G401 (cell line): ENCODE data around the gene CEP83. TPM values are rescaled to one million over a fixed set of nuclear protein-coding genes. Genes with fewer than 3 reads are reported as not detected.

Experiments
- DNase-seq: peaks from one replicate; pipeline ENCODE4 v3.0.0-alpha.2; 2015; ENCODE audit warnings: low spot score
- in situ Hi-C: cut with HindIII; loops from 2 replicates; pipeline ENCODE4 v1.10.0; 2016; ENCODE audit warnings: low sequenced_read_pairs, mixed read lengths
- total RNA-seq: library from RNA; depleted of rRNA; stranded (reverse); fragments of >200 nt; shearing (Covaris generic); gene quantifications from 2 replicates; pipeline ENCODE4 v1.2.3, GENCODE V29; 2014

CEP83 gene
- total RNA-seq, 1 experiment from 2014 or later = 16.1 TPM

- in situ Hi-C loops = no loop called here
- DNase-seq = no peak
These were observed 174.8 kb downstream of the CEP83 start for GRCh38 chr12:94284859-94285258.

GRCh38 chr12:94284046-94284445 is 175.6 kb downstream of the CEP83 start:
- in situ Hi-C loops = no loop called here
- no peak for DNase-seq

DNA sequence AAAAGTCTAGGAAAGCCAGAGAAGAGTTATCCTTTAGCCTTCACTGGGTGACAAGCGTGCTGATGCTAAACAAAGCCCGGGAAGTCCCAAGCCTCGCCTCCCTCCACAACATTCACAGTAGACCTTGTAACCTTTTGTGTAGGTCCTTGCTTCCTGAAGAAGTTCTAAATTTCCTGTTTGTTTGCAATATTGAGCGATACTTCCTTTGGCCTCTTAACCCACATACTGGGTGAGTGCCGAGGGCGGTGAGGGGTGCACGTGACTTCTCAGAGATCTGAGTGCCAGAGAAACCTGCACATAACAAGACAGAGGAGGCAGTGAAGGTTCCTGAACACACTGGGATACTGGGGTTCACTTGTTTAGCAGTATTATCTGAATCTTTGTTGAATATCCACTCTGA is 177.0 kb downstream of the CEP83 start:
- in situ Hi-C loops = no loop called here
- DNase-seq = no peak

DNA sequence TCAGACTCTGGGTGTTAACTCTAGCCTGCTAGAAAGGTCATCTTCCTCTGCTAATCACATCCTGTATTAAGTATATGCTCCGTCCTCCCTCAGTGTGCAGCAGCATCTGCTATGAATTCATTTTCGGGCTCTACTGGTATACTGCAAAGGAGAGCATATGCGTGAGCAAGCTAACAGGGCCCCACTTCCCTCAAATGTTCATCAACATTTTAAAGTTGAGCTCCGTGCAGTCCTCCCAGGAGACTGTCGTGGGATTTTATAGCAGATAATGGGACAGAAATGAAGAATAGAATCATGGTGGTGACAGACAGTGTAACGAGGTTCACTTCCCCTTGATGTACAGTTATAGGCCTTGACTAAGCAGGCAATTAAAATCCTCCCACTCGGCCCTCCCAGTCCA is 179.6 kb downstream of the CEP83 start:
- DNase-seq = no peak
- in situ Hi-C loops = no loop called here

DNA sequence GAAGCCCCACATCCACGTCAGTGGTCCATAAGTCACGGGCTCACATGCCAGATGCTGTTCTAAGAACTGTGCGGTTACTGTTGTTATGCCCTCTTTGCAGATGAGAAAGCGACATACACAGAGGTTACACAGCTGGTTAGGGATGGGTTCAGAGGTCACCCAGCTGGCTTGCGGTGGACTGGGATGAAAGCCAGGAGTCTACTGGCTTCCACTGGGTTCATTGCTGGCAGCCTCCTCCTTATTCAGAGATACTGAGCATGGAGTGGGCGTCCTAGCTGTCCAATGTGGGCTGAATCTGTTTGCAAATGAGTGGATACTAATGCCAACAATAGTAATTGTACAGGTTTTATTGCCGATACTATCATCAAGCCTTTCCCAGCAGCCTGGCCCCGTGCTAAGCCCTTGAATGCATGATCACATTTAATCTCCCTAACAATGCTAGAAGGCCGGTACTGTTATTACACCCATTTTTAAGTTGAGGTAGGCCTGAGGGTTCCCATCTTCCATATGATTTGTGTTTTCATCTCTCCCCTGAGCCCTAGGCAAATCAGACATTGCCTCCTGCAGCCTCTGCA is 182.2 kb downstream of the CEP83 start:
- in situ Hi-C loops = no loop called here
- no peak for DNase-seq

- in situ Hi-C loops = no loop called here
- no peak for DNase-seq
These were observed 182.9 kb downstream of the CEP83 start for GRCh38 chr12:94276725-94277124.

- no peak for DNase-seq
- in situ Hi-C loops = no loop called here
These were observed 186.4 kb downstream of the CEP83 start for GRCh38 chr12:94273272-94273671.

GRCh38 chr12:94272280-94272679 is 187.4 kb downstream of the CEP83 start:
- no peak for DNase-seq
- in situ Hi-C loops = no loop called here

- in situ Hi-C loops = no loop called here
- DNase-seq = no peak
These were observed 188.3 kb downstream of the CEP83 start for GRCh38 chr12:94271351-94271750.

DNA sequence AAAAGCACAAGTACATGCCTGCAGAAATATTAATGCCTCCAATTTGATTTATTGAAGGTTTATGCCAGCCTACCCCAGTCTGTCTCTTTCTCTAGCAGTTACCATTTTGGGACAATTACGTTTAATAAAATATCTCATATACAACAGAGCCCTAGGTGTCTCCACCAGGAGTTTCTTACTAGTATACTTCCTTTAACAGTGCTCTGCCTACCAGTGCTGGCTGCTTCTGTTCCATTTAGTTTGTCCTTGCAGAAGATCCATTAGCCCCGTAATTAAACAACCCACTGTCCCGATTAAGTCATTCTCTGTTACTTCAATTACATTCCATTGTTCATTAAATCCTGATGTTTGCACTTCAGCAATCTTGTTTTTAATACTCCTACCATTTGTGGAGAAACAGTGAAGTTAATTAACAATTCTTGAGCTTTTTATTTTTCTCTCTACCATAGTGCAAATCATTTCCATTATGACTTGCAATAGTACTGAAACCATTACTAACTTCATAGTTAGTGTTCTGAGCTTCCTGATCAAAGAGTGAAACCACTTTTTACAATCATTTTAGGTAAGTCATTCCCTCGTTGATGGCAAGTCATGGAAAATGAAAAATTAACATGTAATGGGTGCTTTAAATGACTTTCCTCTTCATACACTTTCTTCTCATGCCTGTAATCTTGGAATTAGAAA is 190.2 kb downstream of the CEP83 start:
- no peak for DNase-seq
- in situ Hi-C loops = no loop called here

DNA sequence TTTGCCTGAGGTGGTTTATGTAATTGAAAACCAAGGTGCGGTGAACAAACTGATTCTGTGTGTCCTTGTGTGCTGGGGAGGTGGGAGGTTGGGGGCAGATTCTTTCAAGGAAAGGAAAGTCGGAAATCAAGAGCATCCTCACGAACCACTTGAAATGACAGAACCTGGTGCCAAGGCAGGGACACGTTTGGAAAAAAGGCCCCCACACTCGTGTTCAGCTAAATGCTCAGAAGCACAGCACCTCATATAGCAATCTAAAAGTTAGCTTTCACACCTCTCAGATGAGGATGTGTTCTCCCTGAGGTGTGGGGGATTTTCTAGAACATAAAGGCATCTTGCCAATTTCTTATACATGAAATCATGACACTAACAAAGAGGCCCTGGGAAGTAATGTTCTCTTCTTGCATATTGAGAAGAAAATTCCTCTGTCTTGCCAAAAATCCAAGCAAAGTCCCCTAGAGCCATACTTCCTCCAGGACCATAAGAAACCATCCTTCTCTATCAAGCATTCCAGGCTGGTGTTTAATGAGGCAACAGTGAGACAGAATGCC is 191.7 kb downstream of the CEP83 start:
- DNase-seq = no peak
- in situ Hi-C loops = no loop called here

DNA sequence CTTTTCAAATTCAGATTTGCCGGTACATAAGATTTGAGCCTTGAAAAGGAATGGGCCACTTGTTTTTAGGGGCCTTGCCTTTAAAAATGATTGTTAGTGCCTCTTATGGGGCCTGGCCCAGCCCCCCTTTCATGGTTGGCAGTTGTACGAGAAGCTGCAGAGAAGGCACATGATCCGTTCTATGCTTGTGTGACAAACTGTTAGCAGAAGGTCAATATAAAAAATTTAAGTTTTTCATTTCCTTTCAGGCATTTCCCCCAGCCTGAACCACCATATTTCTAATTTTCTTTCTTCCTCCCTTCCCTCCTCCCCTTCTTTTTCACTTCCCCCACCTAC is 192.2 kb downstream of the CEP83 start:
- DNase-seq = no peak
- in situ Hi-C loops = no loop called here

GRCh38 chr12:94266796-94267536 is 192.7 kb downstream of the CEP83 start:
- no peak for DNase-seq
- in situ Hi-C loops = no loop called here

DNA sequence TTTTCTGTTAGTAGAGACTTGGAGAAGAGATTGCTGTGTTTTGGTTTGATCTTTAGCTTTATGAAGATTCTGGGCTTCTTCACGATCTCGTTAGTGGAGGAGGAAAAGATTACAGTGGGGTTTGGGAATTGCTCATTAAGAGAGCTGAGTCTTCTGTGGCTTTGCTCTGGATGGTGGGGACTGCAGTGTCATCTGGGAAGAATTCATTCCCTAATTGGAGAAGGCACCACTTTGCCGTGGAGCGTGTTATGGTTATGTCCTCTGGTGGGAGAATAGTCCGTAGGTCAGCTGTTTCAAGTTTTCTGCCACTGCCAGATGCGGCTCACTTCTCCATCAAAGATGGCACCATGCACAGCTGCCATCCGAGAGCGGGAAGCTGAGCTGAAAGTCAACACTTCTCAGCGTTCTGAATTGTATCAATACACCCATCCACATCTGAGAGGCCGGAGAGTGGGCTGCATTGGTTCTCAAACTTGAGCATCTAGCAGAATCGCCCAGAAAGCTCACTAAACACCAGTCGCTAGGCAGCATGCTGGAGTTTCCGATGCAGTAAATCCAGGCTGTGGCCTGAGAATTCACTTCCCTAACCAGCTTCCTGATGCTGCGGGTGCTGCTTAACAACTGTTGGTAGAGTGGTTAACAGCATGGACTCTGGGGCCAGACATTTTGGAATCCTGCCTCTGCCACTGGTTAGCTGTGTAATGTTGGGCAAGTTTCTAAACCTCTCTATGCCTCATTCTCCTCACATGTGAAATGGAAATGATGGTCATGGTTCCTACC is 193.5 kb downstream of the CEP83 start:
- in situ Hi-C loops = no loop called here
- no peak for DNase-seq

GRCh38 chr12:94265539-94265938 is 194.1 kb downstream of the CEP83 start:
- in situ Hi-C loops = no loop called here

GRCh38 chr12:94264736-94265485 is 194.8 kb downstream of the CEP83 start:
- in situ Hi-C loops = no loop called here
- no peak for DNase-seq

More at GRCh38 chr12:94265539-94265938, 194.1 kb downstream of the CEP83 start:
- no peak for DNase-seq

DNA sequence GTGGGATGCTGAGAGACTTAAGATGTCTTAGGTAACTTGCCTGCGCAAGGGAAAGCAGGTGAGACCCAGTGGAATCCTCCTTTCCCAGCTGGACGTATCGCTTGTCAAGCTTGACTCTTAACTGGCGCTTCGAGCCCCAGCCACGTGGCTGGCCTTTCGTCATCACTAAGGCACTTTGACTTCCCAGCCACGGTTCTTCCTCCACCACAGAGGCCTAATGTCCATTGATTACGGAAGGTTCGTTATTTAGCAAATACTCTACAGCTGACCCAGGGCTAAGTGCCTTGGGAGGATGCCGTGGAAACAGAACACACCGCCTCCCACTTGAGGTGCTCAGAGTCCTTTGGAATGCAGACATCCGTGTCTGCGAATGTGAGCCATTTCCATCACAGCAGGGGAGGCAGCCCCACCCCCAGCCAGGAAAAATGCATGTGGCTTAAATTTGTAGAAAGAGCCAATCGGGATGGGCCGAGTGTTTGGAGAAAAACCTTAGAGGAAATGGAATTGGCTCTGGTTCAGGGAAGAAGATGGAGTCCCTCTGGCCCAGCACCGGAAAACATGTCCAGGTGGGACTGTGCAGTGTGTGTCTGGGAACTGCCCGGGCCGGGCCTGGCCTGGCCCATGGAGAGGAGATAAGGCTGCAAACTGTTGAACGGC is 195.6 kb downstream of the CEP83 start:
- DNase-seq = no peak
- in situ Hi-C loops = no loop called here

GRCh38 chr12:94263011-94263811 is 196.5 kb downstream of the CEP83 start:
- in situ Hi-C loops = no loop called here
- no peak for DNase-seq
